ENCODE data around the gene MCL1.
A peak's percentile ranks its signal among the peaks of the same experiment; 100 is the strongest.
"Not testable (repeated sequence)": the region's sequence is repeated elsewhere in the genome, so short reads cannot be mapped to it uniquely, and the experiment has no call there.

Gene MCL1

GRCh38 chr1:150580966-150581365, 1.6 kb upstream of the MCL1 start:
- not testable (repeated sequence) for H3K4me2 ChIP-seq; H3K27ac ChIP-seq; H2AFZ ChIP-seq (ENCODE audit: low read depth); H3K9ac ChIP-seq; H3K27me3 ChIP-seq (ENCODE audit: insufficient read depth, low read depth); H3K4me3 ChIP-seq (IDR thresholded peaks at IDR 0.05; ENCODE audit: insufficient read depth, low read depth, low read length)
- H3K4me1 ChIP-seq (ENCODE audit: low read depth, poor library complexity, severe bottlenecking) = peaks cover 30% of the 10 kb centered on the region
- H4K20me1 ChIP-seq (ENCODE audit: insufficient read depth) = peaks cover 30% of the 10 kb centered on the region
- H3K79me2 ChIP-seq (ENCODE audit: insufficient read depth, low read depth) = peaks cover 40% of the 10 kb centered on the region
- H3K36me3 ChIP-seq (ENCODE audit: insufficient read depth) = peaks cover 24% of the 10 kb centered on the region

GRCh38 chr1:150579945-150580642, 684 bp upstream of the MCL1 start:
- Histone ChIP-seq H3K36me3 (ENCODE audit: insufficient read depth) (peaks cover 33% of the 10 kb centered on the region), H3K79me2 (ENCODE audit: insufficient read depth, low read depth) (peaks cover 49% of the 10 kb centered on the region), H3K4me1 (ENCODE audit: low read depth, poor library complexity, severe bottlenecking) (peaks cover 38% of the 10 kb centered on the region), H3K9ac (peak overlapping the region; percentile 92), H3K27me3 (ENCODE audit: insufficient read depth, low read depth) (no peaks in the 10 kb centered on the region), H4K20me1 (ENCODE audit: insufficient read depth) (peaks cover 39% of the 10 kb centered on the region), H3K27ac (peak overlapping the region; percentile 78), H3K4me3 (IDR thresholded peaks at IDR 0.05; ENCODE audit: insufficient read depth, low read depth, low read length) (peak overlapping the region; percentile 47), H2AFZ (ENCODE audit: low read depth) (peak overlapping the region; percentile 73), H3K4me2 (peak overlapping the region; percentile 57)
- TF ChIP-seq, protein P1, sequence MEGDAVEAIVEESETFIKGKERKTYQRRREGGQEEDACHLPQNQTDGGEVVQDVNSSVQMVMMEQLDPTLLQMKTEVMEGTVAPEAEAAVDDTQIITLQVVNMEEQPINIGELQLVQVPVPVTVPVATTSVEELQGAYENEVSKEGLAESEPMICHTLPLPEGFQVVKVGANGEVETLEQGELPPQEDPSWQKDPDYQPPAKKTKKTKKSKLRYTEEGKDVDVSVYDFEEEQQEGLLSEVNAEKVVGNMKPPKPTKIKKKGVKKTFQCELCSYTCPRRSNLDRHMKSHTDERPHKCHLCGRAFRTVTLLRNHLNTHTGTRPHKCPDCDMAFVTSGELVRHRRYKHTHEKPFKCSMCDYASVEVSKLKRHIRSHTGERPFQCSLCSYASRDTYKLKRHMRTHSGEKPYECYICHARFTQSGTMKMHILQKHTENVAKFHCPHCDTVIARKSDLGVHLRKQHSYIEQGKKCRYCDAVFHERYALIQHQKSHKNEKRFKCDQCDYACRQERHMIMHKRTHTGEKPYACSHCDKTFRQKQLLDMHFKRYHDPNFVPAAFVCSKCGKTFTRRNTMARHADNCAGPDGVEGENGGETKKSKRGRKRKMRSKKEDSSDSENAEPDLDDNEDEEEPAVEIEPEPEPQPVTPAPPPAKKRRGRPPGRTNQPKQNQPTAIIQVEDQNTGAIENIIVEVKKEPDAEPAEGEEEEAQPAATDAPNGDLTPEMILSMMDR (conservative IDR thresholded peaks at IDR 0.05; ENCODE audit: low read depth, low read length) = no peak

- H3K79me2 ChIP-seq (ENCODE audit: insufficient read depth, low read depth) = peaks cover 65% of the 10 kb centered on the region
- peak overlapping the region; percentile 78 for H3K27ac ChIP-seq
- peaks cover 54% of the 10 kb centered on the region for H3K4me1 ChIP-seq (ENCODE audit: low read depth, poor library complexity, severe bottlenecking)
- H3K4me2 ChIP-seq = peak overlapping the region; percentile 99
- peaks cover 49% of the 10 kb centered on the region for H4K20me1 ChIP-seq (ENCODE audit: insufficient read depth)
- TF ChIP-seq, protein P1 (conservative IDR thresholded peaks at IDR 0.05; ENCODE audit: low read depth, low read length) = no peak
- H2AFZ ChIP-seq (ENCODE audit: low read depth) = peak overlapping the region; percentile 25; the same call in 1 of the 2 replicates
- peak overlapping the region; percentile 98 for H3K4me3 ChIP-seq (IDR thresholded peaks at IDR 0.05; ENCODE audit: insufficient read depth, low read depth, low read length)
- peaks cover 49% of the 10 kb centered on the region for H3K36me3 ChIP-seq (ENCODE audit: insufficient read depth)
- H3K27me3 ChIP-seq (ENCODE audit: insufficient read depth, low read depth) = no peaks in the 10 kb centered on the region
- peak overlapping the region; percentile 92 for H3K9ac ChIP-seq
These were observed 919 bp downstream of the MCL1 start for GRCh38 chr1:150578272-150579109.

- TF ChIP-seq, protein P1 (conservative IDR thresholded peaks at IDR 0.05; ENCODE audit: low read depth, low read length) = no peak
- peak overlapping the region; percentile 78 for H3K27ac ChIP-seq
- peaks cover 49% of the 10 kb centered on the region for H4K20me1 ChIP-seq (ENCODE audit: insufficient read depth)
- peak overlapping the region; percentile 92 for H3K9ac ChIP-seq
- H3K4me2 ChIP-seq = peak overlapping the region; percentile 99
- peaks cover 62% of the 10 kb centered on the region for H3K4me1 ChIP-seq (ENCODE audit: low read depth, poor library complexity, severe bottlenecking)
- peaks cover 57% of the 10 kb centered on the region for H3K36me3 ChIP-seq (ENCODE audit: insufficient read depth)
- H3K79me2 ChIP-seq (ENCODE audit: insufficient read depth, low read depth) = peaks cover 73% of the 10 kb centered on the region
- H3K27me3 ChIP-seq (ENCODE audit: insufficient read depth, low read depth) = no peaks in the 10 kb centered on the region
- peak overlapping the region; percentile 98 for H3K4me3 ChIP-seq (IDR thresholded peaks at IDR 0.05; ENCODE audit: insufficient read depth, low read depth, low read length)
- no peak overlapping the region for H2AFZ ChIP-seq (ENCODE audit: low read depth)
These were observed 1.7 kb downstream of the MCL1 start for GRCh38 chr1:150577557-150578271.

All from KMS-11 (cell line).